Activated gamma-delta T cell treated with Interleukin-2 at 50 U/mL for 16 hours (primary cell): ENCODE data around the gene ANO4.
"Not testable (repeated sequence)": the region's sequence is repeated elsewhere in the genome, so short reads cannot be mapped to it uniquely, and the experiment has no call there.

Experiments
- DNase-seq: peaks from one replicate; pipeline ENCODE4 v3.0.0-alpha.2; 2020

The ANO4 gene

DNA sequence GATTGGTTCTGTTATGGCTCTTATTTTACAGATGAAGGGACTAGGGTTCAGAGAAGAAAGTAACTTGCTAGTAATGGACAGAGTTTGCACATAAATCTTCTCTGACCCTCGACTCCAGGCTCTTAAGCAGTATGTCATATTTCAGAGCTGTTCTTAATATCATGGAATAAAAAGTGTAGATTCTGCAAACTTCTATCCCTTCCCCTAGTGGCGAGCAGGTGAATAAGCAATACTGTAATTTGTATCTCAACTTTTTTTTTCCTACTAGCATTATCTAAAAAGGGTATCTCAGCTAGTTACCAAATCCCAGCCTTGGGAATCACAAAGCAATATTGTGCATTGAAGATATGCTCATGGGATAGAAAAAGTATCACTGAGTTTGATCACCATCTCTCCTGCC is 83.2 kb downstream of the ANO4 start:
- DNase-seq = no peak

DNA sequence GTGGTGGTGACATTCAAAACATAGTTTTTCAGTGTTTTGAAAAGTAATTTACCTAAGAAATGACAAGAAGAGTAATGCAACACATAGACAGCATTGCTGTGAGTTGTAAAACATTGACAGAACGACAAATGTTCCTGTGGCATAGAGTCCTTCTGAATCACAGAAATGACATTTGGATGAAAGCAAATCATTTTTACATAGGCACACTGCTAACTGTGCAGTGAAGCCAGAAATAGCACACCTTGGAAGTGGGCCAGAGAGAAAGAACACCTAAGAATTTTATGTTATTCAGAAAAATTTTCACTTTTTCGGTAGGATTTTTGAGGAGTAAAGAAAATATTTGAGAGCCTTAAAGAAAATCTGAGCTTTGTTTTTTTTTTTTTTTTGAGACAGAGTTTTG is 100.6 kb downstream of the ANO4 start:
- DNase-seq = no peak

DNA sequence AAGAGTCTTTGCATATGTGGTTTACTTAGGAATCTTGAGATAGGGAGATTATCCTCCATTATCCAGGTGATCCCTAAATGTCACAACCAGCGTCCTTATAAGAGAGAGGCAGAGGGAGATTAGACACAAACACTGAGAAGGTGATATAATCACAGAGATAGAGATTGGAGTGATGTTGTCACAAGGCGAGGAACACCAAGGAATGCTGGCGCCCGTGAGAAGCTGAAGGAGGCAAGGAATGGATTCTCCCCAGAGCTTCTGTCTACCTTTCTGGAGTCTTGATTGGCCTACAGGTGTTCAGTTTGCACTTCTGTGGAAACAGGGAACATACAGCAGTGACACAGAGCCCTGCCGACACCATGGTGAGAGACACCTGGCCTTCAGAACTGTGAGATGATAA is 101.6 kb downstream of the ANO4 start:
- no peak for DNase-seq

DNA sequence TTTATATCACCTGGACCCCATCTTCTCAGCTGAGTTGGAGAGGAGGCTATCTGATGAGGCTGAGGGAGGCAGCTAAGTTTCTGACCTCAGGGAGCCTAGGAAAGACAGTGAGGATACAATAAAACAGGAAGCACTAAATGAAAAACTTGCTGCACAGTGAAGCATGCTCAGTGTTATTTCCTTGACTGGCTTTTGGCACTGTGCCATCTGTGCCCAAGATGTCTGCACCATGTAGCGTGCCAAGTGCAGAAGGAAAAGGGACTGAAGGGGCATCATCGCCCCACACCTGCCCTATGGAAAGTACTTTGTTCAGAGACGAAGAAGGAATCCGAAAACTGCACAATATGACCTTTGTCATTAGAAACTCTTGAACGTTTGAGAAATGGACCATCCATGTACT is 102.7 kb downstream of the ANO4 start:
- DNase-seq = no peak

GRCh38 chr12:100899301-100899700 is 104.7 kb downstream of the ANO4 start:
- DNase-seq = no peak

- no peak for DNase-seq
Observed at GRCh38 chr12:100900808-100901207, 106.2 kb downstream of the ANO4 start.

GRCh38 chr12:100901266-100901665 is 106.7 kb downstream of the ANO4 start:
- DNase-seq = no peak

DNA sequence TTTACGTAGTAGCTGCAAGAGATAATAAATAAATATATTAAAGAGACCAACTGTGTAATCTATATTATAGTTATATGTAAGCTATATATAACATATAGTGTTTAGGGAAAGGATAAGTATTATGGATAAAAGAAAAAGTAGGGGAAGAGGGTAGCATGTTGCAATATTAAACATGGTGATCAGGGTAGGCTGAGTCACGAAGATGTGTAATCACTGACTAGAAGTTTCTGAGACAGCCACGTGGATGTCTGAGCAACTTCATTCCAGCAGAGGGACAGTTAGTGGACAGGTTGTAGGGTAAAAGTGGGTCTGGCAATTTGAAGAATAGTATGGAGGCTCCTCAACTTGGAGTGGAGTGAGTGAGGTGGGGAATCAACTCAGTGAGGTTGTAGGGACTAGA is 109.7 kb downstream of the ANO4 start:
- no peak for DNase-seq

GRCh38 chr12:100908501-100908900 is 113.9 kb downstream of the ANO4 start:
- no peak for DNase-seq

GRCh38 chr12:100913872-100914592 is 119.5 kb downstream of the ANO4 start:
- DNase-seq = no peak

DNA sequence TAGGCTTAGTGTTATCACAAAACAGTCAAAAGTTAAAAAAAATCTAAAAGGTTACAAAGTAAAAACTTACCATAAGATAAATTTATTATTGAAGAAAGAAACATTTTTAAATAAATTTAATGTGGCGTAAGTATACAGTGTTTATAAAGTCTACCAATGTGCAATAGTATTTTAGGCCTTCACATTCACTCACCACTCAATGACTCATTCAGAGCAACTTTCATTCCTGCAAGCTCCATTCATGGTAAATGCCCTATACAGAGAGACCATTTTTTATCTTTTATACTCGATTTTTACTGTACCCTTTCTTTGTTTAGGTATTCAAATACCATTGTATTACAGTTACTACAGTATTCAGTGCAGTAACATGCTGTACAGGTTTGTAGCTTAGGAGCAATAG is 124.5 kb downstream of the ANO4 start:
- DNase-seq = no peak

- no peak for DNase-seq
Observed at GRCh38 chr12:100920493-100920892, 125.9 kb downstream of the ANO4 start.

GRCh38 chr12:100926669-100927248 is 132.2 kb downstream of the ANO4 start:
- no peak for DNase-seq

- no peak for DNase-seq
Observed at GRCh38 chr12:100927826-100928225, 133.2 kb downstream of the ANO4 start.

GRCh38 chr12:100932571-100932970 is 138.0 kb downstream of the ANO4 start:
- DNase-seq = no peak

DNA sequence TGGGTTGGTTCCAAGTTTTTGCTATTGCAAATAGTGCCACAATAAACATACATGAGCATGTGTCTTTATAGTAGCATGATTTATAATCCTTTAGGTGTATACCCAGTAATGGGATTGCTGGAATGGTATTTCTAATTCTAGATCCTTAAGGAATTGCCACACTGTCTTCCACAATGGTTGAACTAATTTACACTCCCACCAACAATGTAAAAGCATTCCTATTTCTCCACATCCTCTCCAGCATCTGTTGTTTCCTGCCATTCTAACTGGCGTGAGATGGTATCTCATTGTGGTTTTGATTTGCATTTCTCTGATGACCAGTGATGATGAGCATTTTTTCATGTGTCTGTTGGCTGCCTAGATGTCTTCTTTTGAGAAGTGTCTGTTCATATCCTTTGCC is 139.0 kb downstream of the ANO4 start:
- DNase-seq = not testable (repeated sequence)

- no peak for DNase-seq
Observed at GRCh38 chr12:100935929-100936328, 141.4 kb downstream of the ANO4 start.

DNA sequence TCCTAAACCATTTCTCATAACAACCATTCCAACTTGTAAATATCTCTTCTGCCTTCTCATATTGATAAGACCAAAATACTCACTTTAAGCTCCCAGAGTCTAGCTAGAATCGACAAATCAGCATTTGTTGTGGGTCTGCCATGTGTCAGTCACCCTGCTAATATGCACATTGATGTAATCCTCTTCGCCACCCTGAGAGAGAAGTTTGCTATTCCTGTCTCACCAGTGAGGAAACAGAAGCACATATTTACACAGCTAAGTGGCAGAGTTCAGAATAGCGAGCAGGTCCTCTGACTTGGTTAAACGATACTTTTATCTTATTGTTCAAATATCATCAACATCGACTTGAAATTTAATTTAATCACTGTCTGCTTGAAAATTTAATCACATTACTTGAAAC is 142.1 kb downstream of the ANO4 start:
- no peak for DNase-seq

DNA sequence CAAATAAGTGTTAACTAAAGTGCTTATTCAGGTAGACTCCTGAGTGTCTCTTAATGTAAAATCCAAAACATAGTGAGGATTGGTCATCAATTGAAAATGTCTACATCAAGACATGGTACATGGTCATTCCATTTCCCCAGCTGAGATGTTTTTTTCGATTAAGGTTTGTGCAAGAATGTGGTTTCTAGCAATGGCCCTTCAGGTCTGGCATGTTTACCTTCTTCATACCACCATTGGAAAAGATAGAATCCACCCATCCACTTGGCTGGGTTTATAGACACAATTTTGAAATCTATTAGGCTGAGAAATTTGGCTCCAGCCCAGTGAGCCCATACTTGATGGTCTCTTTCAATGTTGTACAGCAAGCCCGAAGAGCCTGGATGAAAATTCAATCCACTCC is 145.9 kb downstream of the ANO4 start:
- no peak for DNase-seq

- no peak for DNase-seq
Observed at GRCh38 chr12:100942984-100943749, 148.6 kb downstream of the ANO4 start.

DNA sequence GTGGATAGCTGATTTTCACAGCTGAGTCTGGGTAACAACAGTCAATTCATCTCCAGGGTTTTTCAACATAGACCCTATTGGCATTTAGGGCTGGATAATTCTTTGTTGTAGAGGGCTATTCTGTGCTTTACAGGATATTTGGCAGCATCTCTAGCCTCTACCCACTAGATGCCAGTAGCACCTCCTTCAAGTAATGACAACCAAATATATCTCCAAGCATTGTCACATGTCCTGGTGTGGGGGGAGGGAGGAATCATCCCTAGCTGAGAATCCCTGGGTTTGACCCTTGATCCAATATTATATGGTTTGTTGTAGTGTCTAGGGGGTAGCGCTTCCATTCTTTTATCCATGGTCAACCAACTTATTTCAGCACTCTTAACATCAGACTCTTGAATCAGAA is 157.2 kb downstream of the ANO4 start:
- DNase-seq = no peak

DNA sequence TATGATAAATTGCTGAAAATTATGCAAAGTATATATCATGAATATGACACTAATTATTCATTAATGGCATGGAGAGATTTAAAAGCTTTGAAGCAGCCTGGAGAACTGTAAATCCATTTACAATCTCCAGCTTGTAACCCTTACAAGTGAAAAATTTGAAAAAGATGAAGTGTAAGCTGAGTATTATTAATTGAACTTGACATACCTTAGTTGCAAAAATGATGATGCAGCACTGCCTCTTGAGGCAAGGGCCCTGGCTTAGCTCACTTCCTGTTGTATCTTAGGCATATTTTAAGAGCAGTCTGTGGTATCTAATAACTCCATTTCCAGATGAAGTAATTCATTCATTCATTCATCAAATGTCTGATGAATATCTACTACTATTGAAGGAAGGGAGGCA is 158.6 kb downstream of the ANO4 start:
- DNase-seq = no peak

DNA sequence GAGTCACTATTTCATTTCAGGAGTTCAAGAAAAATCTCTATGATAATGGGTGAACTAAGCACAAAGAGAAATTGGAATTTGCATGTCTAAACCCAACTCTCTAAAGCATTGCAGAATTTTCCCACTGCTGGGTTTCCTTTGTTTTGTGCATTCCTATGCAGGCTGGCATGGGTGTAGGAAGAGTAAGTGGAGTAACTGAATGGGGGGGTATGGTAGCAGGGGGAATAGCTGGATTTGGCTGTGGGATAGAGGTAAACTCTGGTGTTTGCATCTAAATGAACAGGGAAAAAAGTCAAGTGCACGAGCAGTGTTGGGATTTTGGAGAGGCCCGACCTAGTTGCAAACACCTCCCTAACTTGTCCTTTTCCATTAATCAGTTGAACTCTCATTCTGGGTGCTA is 159.1 kb downstream of the ANO4 start:
- no peak for DNase-seq

DNA sequence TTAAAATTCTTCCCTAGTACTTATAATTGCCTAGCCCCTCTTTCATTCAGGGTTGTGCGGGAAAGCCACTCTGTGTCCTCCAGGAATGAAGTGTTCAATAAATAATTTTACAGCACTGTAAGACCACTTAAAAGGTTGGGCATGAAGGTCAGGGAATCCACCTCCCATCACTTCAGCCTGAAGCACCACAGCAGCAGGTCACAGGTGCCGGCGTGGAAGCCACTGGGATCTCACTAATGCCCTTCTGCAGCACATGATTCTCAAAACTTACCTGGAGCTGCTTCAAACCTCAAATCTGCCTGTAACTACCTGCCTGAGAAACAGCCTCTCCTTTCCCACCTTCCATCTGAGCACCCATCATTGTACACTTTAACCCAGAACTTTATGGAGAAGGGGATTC is 159.5 kb downstream of the ANO4 start:
- DNase-seq = no peak
